GM10266 (cell line): ENCODE measurements around the gene LRP1B.

Experiments used
- DNase-seq: peaks from one replicate; pipeline ENCODE4 v3.0.0; 2012; ENCODE audit errors: extremely low spot score
- CTCF ChIP-seq: IDR thresholded peaks from 2 replicates; pipeline ENCODE4 v1.5.1; 2012; ENCODE audit warnings: mild to moderate bottlenecking, low read depth; ENCODE audit not compliant: control insufficient read depth, insufficient read depth; ENCODE audit errors: missing control alignments

Gene LRP1B

GRCh38 chr2:140786585-140786984, 1344.2 kb downstream of the LRP1B start:
- TF ChIP-seq CTCF: no peak
- DNase-seq: no peak

GRCh38 chr2:140775411-140775810, 1355.4 kb downstream of the LRP1B start:
- no peak for DNase-seq
- TF ChIP-seq CTCF: no peak

GRCh38 chr2:140770645-140771044, 1360.2 kb downstream of the LRP1B start:
- no peak for TF ChIP-seq CTCF
- DNase-seq: no peak

- DNase-seq: no peak
- TF ChIP-seq CTCF: no peak
Measured at GRCh38 chr2:140761807-140762206, 1369.0 kb downstream of the LRP1B start.

- DNase-seq: no peak
- no peak for TF ChIP-seq CTCF
Measured at GRCh38 chr2:140759426-140760156, 1371.2 kb downstream of the LRP1B start.

GRCh38 chr2:140747665-140748064, 1383.2 kb downstream of the LRP1B start:
- DNase-seq: peak; percentile 4

More at GRCh38 chr2:140747665-140748064, 1383.2 kb downstream of the LRP1B start:
- no peak for TF ChIP-seq CTCF
